ENCODE data around the gene FAM228A.

The FAM228A gene

GRCh38 chr2:24203029-24203786, 28.4 kb downstream of the FAM228A start:
- no peaks in the 10 kb centered on the region for H3K4me1 ChIP-seq
- TF ChIP-seq CTCF (IDR thresholded peaks at IDR 0.05) = no peak
- no peaks in the 10 kb centered on the region for H3K27me3 ChIP-seq
- H3K27ac ChIP-seq = no peak overlapping the region
- intact Hi-C loops (cut with DNase I; ENCODE audit: low total_unique reads) = no loop called here
- no peaks in the 10 kb centered on the region for H3K9me3 ChIP-seq
- no peak for DNase-seq
- no peak overlapping the region for H3K4me3 ChIP-seq
- peaks cover 45 to 81% (median 62%) of the 10 kb centered on the region in 3 donors for H3K36me3 ChIP-seq

GRCh38 chr2:24203787-24204150, 28.9 kb downstream of the FAM228A start:
- intact Hi-C loops (cut with DNase I; ENCODE audit: low total_unique reads) = no loop called here
- H3K36me3 ChIP-seq = peaks cover 50 to 87% (median 67%) of the 10 kb centered on the region in 3 donors
- H3K27ac ChIP-seq = no peak overlapping the region
- no peak for DNase-seq
- no peak overlapping the region for H3K4me3 ChIP-seq
- no peaks in the 10 kb centered on the region for H3K4me1 ChIP-seq
- H3K9me3 ChIP-seq = no peaks in the 10 kb centered on the region
- H3K27me3 ChIP-seq = no peaks in the 10 kb centered on the region
- no peak for TF ChIP-seq CTCF (IDR thresholded peaks at IDR 0.05)

- intact Hi-C loops (cut with DNase I; ENCODE audit: low total_unique reads) = no loop called here
- DNase-seq = no peak
- H3K9me3 ChIP-seq = no peaks in the 10 kb centered on the region
These were observed 29.7 kb downstream of the FAM228A start for GRCh38 chr2:24204505-24204904.

GRCh38 chr2:24205131-24205530, 30.3 kb downstream of the FAM228A start:
- Histone ChIP-seq H3K9me3 (no peaks in the 10 kb centered on the region), H3K36me3 (peaks cover 64 to 94% (median 81%) of the 10 kb centered on the region in 3 donors)
- intact Hi-C loops (cut with DNase I; ENCODE audit: low total_unique reads) = no loop called here

More at GRCh38 chr2:24204505-24204904, 29.7 kb downstream of the FAM228A start:
- Histone ChIP-seq H3K27me3 (no peaks in the 10 kb centered on the region), H3K4me3 (no peak overlapping the region), H3K4me1 (no peaks in the 10 kb centered on the region), H3K27ac (no peak overlapping the region), H3K36me3 (peaks cover 58 to 94% (median 75%) of the 10 kb centered on the region in 3 donors)
- TF ChIP-seq CTCF (IDR thresholded peaks at IDR 0.05) = no peak

GRCh38 chr2:24206242-24206641, 31.4 kb downstream of the FAM228A start:
- TF ChIP-seq CTCF (IDR thresholded peaks at IDR 0.05) = no peak
- Histone ChIP-seq H3K4me1 (no peaks in the 10 kb centered on the region), H3K36me3 (peaks cover 72 to 100% (median 88%) of the 10 kb centered on the region in 3 donors), H3K9me3 (no peaks in the 10 kb centered on the region), H3K27me3 (no peaks in the 10 kb centered on the region), H3K27ac (no peak overlapping the region), H3K4me3 (no peak overlapping the region)
- intact Hi-C loops (cut with DNase I; ENCODE audit: low total_unique reads) = no loop called here
- no peak for DNase-seq

More at GRCh38 chr2:24205131-24205530, 30.3 kb downstream of the FAM228A start:
- no peaks in the 10 kb centered on the region for H3K27me3 ChIP-seq
- no peak for DNase-seq
- no peaks in the 10 kb centered on the region for H3K4me1 ChIP-seq
- no peak overlapping the region for H3K4me3 ChIP-seq
- no peak for TF ChIP-seq CTCF (IDR thresholded peaks at IDR 0.05)
- H3K27ac ChIP-seq = no peak overlapping the region

Measured in tibial artery (tissue), 4 donors.